ENCODE data around the gene ACER1.
"Not testable (repeated sequence)": the region's sequence is repeated elsewhere in the genome, so short reads cannot be mapped to it uniquely, and the experiment has no call there.

The ACER1 gene

DNA sequence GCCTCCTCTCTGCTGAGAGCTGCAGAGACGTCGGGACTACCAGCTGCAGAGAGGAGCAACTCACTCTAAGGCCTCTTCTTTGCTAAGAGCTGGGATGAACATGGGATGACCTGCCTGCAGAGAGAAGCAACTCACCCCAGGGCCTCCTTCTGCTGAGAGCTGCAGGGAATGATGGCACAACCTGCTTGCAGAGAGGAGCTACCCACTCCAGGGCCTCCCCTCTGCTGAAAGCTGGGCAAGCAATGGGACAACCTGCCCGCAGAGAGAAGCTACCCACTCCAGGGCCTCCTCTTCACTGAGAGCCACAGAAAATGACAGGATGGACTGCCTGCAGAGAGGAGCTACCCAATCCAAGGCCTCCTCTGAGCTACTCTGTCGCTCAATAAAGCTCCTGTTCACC is 46.7 kb downstream of the ACER1 start:
- DNase-seq: no peak

DNA sequence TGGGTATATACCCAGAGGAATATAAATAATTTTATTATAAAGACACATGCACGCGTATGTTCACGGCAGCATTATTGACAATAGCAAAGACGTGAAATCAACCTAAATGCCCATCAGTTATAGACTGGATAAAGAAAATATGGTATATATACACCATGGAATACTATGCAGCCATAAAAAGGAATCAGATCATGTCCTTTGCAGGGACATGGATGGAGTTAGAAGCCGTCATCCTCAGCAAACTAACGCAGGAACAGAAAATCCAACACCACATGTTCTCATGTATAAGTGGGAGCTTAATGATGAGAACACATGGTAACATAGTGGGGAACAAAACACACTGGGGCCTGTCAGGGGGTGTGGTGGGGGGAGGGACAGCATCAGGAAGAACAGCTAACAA is 51.0 kb downstream of the ACER1 start:
- not testable (repeated sequence) for DNase-seq

DNA sequence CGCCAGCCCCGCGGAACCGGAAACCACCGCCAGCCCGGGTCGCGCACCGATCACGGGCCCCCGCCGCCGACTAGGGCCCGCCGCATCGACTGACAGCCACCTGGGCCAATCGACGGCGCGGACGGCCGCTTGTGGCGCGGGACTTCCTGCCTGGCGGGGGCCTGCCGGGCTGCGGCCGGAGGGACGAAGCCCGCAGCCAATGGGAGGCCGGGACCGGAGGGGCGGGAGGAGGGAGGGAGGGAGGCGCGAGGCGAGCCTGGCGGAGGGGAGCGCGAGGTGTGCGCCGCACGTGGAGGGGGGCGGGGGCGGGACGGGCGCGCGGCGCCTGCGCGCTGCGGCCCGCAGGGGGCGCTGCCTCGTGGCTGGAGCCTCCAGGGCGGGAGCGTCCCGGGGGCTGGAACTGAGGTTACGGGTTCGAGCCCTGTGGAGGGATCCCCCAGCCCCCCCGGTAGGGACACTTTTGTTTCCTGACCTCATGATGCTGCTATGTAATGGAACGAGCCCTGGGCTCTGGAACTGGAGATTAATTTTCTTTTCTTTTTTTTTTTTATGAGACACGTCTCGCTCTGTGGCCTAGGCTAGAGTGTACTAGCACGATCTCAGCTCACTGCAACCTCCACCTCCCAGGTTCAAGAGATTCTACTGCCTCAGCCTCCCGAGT is 53.4 kb downstream of the ACER1 start, which contains the start of gene MLLT1:
Gene MLLT1 (minus strand): TSS at position 45 of the 661 bp plus-strand sequence. CDS start 191 bp downstream, outside the sequence.
- DNase-seq: peak; percentile 99

DNA sequence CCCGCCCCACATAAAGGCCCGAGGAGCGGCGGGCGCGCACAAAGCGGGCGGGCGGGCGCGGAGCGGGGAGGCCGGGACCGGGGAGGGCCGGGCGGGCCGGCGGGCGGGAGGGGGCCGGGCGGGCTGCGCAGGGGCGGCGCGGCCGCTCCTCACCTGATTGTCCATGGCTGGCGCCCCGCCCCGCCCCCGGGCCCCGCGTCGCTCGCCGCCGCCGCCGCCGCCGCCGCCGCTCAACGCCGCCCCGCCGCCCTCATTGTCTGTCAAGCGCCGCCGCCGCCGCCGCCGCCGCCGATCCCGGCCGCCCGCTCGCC is 53.8 kb downstream of the ACER1 start:
- peak; percentile 75 for DNase-seq

DNA sequence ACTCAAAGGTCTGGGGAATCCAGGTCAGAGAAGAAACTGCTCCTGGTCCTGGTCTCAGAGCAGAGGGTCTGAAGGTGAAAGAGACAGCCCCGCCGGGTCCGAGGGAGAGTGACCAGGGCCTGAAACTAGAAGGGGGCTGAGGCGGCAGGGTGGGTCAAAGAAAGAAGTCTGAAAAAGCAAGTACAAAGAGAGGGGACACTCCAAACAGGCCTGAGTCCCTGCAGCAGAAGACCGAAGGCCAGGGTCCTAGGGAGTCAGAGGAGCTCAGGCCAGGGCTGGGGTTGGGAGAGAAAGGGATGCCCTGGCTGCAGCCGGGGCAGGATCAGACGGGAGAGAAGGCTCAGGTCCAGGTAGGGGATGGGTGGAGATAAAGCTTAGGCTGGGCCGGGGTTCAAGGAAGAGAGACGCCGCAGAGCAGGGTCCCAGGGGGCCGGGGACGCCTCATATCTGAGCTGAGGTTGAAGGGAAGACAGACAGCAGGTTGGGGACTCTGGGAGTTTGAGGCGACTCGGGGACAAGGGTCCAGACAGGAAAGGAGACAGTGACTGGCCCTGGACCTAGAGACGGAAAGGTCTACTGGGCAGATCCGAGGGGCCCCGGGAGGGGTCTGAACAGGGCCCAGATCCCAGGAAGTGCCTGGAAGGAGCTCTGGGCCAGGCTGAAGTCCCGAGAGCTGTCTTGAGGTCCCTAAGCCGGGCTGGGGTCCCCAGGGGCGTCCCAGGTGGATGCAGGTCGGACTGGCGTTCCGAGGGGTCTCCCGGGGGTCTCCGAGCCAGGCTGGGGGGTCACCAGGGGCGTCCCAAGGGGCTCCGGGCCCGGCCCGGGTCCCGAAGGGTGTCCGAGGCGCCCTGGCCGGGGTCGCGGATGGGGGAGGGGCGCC is 54.4 kb downstream of the ACER1 start:
- DNase-seq: peak; percentile 38

DNA sequence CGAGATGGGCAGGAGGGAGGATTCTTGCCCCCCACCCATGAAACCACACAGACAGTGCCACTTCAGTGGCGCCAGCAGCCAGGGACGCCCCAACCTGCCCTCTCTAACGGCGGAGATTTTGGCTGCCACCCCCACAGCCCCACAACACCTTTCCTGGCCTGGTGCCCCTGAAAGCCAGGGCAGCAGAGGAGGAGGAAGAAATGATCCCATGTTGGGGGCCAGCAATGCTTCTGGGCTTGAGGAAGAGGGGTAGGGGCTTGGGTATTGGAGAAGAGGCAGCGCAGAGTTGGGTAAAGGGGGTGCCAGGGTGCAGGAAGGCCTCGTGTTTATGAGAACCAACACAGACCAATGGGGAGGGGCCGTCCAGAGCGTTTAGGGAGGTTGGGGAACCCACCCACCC is 55.4 kb downstream of the ACER1 start:
- DNase-seq: no peak

DNA sequence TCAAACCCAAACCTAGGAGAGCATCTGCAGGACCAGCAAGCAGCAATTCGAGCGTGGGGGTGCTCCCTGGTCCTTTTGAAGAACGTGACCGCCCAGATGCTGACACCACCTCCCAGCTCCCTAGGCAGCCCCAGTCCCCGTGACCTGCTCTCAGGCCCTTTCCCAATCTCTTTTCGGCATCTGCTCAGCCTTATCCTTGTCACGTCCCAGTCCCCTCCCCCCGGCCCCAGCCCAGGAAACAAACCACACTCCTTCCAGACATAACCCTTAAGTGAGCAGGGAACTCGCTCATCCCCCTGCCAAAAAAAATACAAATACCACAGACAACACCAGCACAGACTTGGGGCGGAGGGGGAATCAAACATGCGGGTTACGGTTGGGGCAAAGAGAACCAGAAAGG is 57.0 kb downstream of the ACER1 start:
- DNase-seq: no peak

DNA sequence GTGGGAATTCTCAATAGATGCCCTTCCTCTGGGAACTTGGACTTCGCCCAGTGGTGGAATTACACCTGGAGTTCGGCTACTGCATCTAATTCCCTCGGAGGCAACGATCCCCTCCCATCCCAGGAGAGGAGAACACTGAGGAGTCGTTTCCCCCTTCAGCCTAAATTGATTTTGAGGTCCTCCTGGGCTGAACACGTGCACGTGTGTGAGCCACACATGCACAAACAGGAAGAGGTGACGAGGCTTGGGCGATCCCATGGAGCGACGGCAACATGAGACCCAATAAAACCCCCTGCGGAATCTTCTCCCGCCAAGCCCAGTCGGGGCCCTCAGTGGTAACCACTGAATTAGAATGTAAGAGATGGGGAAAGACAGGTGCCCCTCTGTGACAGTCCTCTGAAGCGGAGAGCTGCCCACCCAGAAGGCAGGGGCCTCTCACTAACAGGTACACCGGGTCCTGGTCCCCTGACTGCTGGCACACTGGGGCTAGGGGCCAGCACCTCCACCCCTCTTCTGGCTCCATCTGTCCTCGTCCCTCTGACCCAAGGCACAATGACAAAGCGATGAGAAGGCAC is 58.2 kb downstream of the ACER1 start:
- no peak for DNase-seq

DNA sequence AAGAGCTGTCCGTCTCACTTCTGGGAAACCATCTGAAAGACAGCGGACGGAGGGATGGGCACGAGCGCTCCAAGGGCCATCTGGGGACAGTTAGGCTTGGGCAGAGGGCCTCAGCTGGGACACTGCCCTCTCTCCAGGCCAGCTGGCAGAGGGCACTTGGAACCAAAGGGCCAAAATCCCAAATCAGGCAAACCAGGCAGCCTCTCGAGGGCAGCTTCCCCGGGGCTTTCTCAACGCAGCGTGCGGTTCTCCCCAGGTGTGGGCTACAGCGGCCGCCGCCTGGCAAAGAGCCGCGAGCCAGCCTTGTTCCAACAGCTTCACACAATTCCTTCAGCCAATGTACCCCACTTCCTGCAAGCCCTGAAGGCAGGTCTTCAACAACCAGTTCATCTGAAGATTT is 58.7 kb downstream of the ACER1 start:
- DNase-seq: no peak

DNA sequence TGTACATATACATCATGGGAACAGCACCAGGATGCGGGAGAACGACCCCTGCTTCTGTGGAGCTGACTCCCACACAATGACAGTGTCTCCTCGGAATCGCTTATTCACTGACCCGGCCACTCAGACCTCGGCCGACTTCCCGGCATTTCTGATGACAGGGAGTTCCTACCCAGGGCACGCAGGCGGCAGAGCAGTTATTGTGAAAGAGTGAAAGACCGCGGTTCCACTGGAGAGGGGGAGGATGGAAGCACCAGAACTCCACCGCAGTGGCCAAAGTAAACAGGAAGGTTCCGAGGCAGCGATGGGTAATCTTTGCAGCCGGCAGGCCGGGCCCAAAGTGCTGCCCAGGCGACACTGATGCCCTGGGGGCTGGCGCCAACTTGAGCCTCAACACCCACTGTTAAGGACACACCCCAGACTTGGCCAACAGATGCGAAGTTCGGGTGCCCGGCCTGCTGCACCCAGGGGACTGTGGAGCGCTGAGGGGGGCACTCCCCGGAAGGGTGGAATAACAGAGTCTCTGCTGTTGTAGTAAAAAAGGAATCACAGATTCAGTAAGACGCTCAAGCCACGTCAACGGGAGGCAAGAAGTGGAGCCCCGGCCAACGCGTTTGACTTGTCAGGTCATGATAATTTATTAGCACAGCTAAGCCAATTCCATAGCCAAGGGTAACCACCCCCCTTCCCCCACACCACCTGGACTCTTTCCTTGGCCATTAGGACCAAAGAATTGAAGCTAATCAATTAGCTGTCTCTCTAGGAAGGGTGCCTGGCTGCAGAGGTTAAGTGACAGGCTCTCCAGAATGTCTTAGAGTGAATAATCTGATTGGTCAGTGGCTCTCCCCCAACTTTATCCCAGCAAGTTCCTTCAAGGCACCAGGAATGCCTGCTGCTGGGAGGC is 59.5 kb downstream of the ACER1 start:
- DNase-seq: peak; percentile 40

DNA sequence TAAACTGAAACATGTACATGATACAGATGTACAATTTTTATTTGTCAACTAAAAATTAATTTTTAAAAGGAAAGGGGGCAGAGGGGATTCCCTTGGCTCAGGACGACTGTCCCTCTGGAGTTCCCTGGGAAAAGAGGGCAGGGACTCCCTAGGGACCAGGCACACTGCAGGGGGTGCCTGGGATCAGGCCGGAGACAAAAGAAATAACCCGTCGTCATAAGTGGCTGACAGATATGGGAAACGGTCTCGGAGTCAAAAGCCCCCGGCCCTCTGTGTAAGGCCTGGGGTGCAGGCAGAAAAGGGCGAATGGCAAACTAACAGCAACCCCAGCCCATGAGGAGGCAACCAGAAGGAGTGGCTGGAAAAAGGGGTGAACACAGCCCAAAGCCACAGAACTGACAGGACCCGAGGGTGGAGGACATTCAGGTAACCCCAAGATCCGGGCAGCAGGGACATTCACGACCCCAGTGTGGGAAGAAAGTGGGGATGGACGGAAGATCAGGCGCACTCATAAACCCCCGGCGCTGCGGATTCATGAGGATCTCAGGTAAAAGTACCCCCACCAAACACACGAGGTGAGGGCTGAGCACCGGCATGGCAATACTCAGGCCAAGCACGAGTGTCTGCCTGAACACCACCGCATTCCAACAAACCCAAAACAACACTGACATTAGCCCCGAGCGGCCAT is 60.4 kb downstream of the ACER1 start:
- DNase-seq: no peak

DNA sequence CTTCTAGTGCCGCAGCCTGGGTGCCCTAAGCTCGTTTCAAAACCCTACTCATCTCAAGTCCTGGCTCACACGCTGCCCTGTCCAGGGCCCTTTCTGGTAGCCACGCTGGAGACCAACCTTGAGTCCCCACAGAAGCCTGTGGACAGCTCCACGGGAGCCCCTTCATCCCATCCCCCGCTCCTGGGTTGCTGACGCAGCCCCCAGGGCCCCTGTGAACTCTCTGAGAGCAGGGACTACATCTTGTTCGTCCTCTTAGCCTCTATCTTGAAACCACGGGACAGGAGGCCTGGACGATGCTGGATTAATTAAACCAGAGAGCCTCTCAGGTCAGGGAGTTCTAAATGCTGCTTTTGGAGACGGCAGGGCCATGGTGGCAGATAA is 61.0 kb downstream of the ACER1 start:
- no peak for DNase-seq

DNA sequence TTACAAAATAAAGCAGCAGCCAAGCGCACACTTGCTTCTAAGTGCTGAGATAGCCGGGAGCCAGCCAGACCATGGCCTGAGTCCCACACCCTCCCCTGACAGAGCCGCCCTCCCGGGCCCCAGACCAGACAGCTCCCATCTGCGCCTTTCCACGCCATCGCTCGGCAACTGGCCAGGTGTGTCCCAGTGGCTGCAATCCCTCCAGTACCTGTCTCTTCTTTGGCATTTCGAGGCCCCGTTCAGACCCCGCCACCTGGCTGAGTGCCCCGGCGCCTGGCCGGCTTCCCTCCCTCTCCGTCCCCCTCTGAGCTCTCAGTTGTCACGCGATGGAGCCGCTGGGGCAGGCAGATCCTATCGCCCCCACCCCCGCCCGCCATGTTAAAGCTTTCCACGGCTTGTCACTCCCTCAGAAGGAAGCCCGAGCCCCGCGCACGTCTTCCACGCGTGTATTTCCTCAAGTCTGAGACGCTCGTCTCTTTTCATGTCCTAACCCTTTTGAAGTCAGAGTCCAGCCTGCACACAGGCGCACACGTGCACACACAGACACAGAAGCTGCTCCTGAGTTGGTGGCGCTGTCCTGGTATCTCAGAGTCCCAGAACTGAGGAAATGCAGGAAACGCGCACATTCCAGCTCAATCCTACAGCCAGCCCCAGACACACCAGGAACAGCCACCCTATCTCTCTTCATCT is 61.5 kb downstream of the ACER1 start:
- no peak for DNase-seq

DNA sequence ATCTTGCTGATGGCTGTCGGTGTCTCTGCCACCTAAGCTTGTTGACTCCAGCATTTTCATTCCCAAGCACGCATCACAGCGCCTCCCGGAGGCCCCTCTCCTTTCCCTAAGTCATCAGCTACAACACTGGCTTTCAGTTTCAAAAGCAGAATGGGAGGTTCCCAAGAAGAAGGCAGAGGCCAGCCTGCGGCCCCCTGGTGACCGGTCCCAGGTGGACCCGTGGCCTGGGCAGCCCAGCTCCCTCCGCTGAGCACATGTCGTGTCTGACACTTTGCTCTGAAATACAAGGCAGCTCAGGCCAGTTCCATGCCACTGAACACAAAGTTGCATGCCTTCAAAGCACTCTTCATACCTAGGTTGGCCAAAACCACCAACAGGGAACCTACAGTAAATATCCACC is 62.2 kb downstream of the ACER1 start:
- DNase-seq: no peak

DNA sequence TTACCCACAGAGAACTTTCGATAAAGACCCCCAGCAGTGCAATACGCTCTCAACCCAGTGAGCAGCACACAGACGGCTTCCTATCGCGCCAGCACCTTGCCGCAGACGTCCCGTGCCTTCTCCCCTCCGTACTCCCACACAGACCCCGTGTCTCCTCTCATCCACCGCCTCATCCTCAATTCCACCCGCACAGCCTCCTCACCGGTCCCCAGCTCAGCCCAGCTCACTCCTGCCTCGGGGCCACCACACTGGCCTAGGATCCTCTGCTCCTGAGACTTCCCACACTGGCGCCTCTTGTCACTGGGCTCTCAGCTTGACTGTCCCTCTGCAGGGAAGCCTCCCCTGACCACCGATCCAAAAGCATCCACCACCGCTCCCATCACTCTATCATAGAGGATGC is 62.6 kb downstream of the ACER1 start:
- DNase-seq: no peak

DNA sequence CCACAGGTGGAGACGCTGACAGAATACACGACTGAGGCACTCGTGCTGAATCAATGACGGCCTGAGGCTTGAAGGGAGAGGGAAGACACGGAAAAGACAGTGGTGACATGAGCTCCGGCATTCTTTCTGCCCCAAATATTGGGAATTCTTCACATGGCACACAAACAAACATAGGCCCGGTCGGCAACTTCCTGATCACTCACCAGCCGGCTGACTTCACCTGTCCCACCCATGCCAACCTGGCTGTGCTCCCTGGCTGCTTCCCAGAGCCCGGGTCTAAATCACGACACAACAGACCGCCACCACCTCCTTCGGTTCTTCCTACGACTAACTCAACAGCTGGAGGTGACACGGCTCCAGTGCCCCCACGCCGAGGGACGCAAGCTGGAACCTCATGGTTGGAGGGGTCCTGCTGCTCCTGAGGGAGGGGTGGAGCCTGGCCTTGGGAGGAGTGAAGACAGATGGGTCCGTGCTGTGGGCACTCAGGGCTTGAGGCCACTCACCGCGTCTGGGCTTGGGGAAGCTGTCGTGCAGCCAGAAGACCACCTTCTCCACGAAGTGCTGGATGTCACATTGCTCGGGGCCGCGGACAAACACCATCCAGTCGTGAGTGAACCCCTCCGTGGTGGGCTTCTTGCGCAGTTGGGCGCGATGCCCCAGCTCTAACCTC is 63.2 kb downstream of the ACER1 start:
- no peak for DNase-seq

DNA sequence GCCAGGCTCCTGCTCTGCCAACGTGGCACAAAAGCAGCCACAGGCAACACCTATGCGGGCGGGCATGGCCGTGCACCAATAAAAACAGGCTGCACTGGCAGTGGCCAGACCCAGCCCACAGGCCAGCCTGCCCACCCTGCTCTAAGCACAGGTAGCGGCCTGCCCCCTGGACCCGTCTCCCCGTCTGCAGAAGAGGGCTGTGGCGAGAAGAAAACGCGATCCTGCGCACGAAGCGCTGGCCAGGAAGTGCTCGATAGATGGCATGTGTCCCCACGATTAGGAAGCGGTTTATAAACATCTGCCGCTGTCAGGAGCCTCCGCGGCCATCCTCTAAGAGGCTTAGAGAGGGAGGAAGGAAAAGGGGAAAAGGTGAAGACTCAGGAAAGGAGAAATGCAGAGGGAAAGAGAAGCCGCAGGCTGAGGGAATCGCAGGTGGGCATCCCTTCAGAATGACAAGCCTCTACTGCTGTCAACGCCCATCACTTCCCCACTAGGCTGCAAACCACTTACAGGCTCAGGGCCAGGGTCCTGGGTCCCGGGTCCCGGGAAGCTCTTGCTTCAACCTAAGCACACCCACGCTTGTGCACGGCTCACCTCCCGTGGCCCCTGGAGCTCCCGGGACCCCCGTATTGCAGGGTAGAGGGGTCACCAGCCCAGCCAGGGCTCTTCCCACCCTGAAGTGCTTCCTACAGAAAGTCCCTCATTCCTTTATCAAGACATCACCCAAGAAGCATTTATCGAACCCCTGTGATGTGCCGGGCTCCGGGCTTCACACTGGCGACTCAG is 64.1 kb downstream of the ACER1 start:
- no peak for DNase-seq

DNA sequence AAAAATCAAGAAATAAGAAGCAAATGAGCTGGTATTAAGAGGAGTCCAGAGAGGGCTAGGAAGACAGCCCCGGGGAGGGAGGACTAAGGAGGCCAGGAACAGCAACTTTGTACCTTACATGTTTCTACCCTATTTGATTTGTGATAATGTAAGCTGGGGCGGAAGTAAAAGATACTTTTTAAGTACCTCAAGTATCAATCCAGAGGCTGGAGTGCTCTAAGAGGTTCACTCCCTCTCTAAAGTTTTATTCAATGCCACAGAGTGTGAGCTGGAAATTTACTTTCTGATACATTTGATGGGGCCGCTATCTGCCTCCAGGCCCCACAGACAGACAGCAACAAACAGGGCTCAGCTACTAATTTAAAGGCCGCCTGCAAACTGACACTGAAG is 65.0 kb downstream of the ACER1 start:
- DNase-seq: no peak

DNA sequence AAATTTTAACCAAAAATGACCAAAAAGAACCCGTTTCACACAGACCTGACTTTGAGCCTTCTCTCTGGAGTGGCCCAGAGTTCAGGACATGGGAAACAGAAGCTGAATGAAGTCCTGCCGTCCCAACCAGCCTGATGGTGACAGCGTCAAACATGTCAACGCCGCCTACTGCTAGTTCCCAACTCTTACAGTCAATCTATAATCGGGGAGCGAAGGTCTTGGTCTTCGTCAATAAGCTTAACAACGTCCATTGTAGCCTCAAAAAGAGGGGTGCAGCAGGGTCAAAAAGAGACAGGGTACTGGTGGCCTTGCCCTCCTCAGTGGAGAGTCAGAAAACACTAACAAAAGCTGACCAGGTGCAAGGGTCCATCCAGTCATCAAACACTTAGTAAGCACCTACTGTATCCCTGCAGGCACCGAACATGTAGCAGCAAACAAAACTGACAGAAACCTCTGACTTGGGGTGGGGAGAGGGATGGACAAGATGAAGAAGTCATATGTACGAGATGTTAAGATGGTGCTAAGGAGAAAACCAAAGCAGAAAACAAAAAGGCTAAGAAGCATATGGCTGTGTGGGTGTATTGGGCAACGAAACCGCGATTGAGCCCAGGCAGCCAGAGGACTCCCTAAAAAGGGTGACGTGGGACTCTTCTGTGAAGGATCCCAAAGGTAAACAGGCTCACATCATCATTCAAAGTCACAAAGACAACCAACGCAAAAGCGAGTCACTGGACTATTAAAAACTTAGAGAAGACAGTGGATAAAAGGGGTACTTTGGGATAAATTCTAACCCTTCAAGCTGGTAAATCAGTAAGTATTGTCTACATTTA is 65.6 kb downstream of the ACER1 start:
- no peak for DNase-seq

DNA sequence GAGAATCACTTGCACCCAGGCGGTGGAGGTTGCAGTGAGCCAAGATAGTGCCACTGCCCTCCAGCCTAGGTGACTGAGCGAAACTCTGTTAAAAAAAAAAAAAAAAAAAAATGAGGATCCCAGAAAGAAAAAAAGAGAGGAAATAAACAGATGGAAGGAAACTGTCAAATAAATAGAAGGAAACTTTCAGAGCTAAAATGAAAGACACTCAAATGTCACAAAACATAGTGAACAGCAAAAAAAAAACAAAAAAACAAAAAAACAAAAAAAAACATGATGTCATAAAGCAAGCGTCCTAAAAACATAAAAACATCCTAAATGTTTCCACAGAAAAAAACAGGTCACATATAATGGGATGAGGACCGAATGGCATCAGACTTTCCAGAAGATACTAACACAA is 68.6 kb downstream of the ACER1 start:
- DNase-seq: no peak
